OCI-LY1 (cell line): ENCODE data around the gene TTBK1.

Experiments
- H2AFZ ChIP-seq: fragments of 200-600 bp; sonication (generic), shearing (Covaris generic); 2 replicates; pipeline ENCODE4 v1.6.0; 2014; ENCODE audit warnings: antibody characterized with exemption, mild to moderate bottlenecking, low read length
- H3F3A ChIP-seq: fragments of 200-600 bp; sonication (generic), shearing (Covaris generic); 2 replicates; pipeline ENCODE4 v1.6.0; 2014; ENCODE audit warnings: mild to moderate bottlenecking, antibody characterized with exemption, low read length, moderate library complexity; ENCODE audit not compliant: insufficient read depth
- H3K27ac ChIP-seq: fragments of 200-600 bp; sonication (generic); 2 replicates; pipeline ENCODE4 v1.5.1; 2014; ENCODE audit warnings: low read length, mixed run types, mild to moderate bottlenecking, low read depth; ENCODE audit not compliant: poor library complexity, severe bottlenecking
- H3K27me3 ChIP-seq: fragments of 200-600 bp; sonication (generic); 2 replicates; pipeline ENCODE4 v1.6.0; 2014; ENCODE audit warnings: antibody characterized with exemption, mild to moderate bottlenecking, low read length, moderate library complexity; ENCODE audit not compliant: insufficient read depth
- H3K36me3 ChIP-seq: fragments of 200-600 bp; sonication (generic); 2 replicates; pipeline ENCODE4 v1.6.1; 2014; ENCODE audit warnings: mild to moderate bottlenecking, antibody characterized with exemption, low read length, moderate library complexity, mixed read lengths; ENCODE audit not compliant: insufficient read depth
- H3K4me1 ChIP-seq: fragments of 200-600 bp; sonication (generic); 2 replicates; pipeline ENCODE4 v1.5.1; 2014; ENCODE audit warnings: mild to moderate bottlenecking, low read length, moderate library complexity; ENCODE audit not compliant: insufficient read depth, severe bottlenecking
- H3K4me2 ChIP-seq: fragments of 200-600 bp; sonication (generic), shearing (Covaris generic); 2 replicates; pipeline ENCODE4 v1.6.1; 2014; ENCODE audit warnings: low read length
- H3K4me3 ChIP-seq: fragments of 200-600 bp; sonication (generic); 2 replicates; pipeline ENCODE4 v1.5.1; 2014; ENCODE audit warnings: low read length, low read depth, mild to moderate bottlenecking, mixed read lengths; ENCODE audit not compliant: poor library complexity, severe bottlenecking
- H3K79me2 ChIP-seq: fragments of 200-600 bp; shearing (Covaris generic); 2 replicates; pipeline ENCODE4 v1.6.1; 2016; ENCODE audit warnings: mixed run types, low read length, mixed read lengths; ENCODE audit not compliant: insufficient read depth
- H3K9ac ChIP-seq: fragments of 200-600 bp; sonication (generic), shearing (Covaris generic); 2 replicates; pipeline ENCODE4 v1.6.1; 2014; ENCODE audit warnings: mild to moderate bottlenecking, low read length, mixed read lengths
- H3K9me2 ChIP-seq: fragments of 200-600 bp; sonication (generic), shearing (Covaris generic); 2 replicates; pipeline ENCODE4 v1.6.1; 2014; ENCODE audit warnings: low read depth, mild to moderate bottlenecking, low read length, mixed read lengths
- H3K9me3 ChIP-seq: fragments of 200-600 bp; shearing (Covaris generic); 2 replicates; pipeline ENCODE4 v1.6.1; 2014; ENCODE audit warnings: low read length, mixed read lengths
- H4K20me1 ChIP-seq: fragments of 200-600 bp; sonication (generic), shearing (Covaris generic); 2 replicates; pipeline ENCODE4 v1.6.0; 2016; ENCODE audit warnings: mild to moderate bottlenecking, low read length; ENCODE audit not compliant: insufficient read depth
- EZH2 ChIP-seq: fragments of 200-600 bp; sonication (generic), shearing (Covaris generic); IDR thresholded peaks from 2 replicates; pipeline ENCODE4 v1.8.0; 2017; ENCODE audit warnings: borderline replicate concordance, mixed run types, mild to moderate bottlenecking, antibody characterized with exemption, low read length, moderate library complexity, mixed read lengths
- TF ChIP-seq, protein P1 (sequence below): fragments of 200-600 bp; sonication (generic), shearing (Covaris generic); IDR thresholded peaks from 2 replicates; pipeline ENCODE4 v1.5.1; 2017; ENCODE audit warnings: mild to moderate bottlenecking, antibody characterized with exemption, low read length, moderate library complexity, mixed read lengths

Gene TTBK1

GRCh38 chr6:43269273-43270007 is 26.2 kb downstream of the TTBK1 start:
- Histone ChIP-seq H3K9me3 (no peaks in the 10 kb centered on the region), H3K9ac (no peak overlapping the region), H3K9me2 (no peaks in the 10 kb centered on the region), H3K79me2 (no peaks in the 10 kb centered on the region), H3K4me2 (peak overlapping the region; percentile 70), H3K4me3 (peak overlapping the region; percentile 38), H3K27me3 (0 out of 2 replicates have a peak, but pooled peaks cover 6% of the 10 kb centered on the region), H3K4me1 (peaks cover 26% of the 10 kb centered on the region), H2AFZ (no peak overlapping the region), H3K36me3 (no peaks in the 10 kb centered on the region), H4K20me1 (no peaks in the 10 kb centered on the region), H3F3A (no peaks in the 10 kb centered on the region), H3K27ac (no peak overlapping the region)
- TF ChIP-seq, protein P1, sequence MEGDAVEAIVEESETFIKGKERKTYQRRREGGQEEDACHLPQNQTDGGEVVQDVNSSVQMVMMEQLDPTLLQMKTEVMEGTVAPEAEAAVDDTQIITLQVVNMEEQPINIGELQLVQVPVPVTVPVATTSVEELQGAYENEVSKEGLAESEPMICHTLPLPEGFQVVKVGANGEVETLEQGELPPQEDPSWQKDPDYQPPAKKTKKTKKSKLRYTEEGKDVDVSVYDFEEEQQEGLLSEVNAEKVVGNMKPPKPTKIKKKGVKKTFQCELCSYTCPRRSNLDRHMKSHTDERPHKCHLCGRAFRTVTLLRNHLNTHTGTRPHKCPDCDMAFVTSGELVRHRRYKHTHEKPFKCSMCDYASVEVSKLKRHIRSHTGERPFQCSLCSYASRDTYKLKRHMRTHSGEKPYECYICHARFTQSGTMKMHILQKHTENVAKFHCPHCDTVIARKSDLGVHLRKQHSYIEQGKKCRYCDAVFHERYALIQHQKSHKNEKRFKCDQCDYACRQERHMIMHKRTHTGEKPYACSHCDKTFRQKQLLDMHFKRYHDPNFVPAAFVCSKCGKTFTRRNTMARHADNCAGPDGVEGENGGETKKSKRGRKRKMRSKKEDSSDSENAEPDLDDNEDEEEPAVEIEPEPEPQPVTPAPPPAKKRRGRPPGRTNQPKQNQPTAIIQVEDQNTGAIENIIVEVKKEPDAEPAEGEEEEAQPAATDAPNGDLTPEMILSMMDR: no peak
- TF ChIP-seq EZH2: no peak

DNA sequence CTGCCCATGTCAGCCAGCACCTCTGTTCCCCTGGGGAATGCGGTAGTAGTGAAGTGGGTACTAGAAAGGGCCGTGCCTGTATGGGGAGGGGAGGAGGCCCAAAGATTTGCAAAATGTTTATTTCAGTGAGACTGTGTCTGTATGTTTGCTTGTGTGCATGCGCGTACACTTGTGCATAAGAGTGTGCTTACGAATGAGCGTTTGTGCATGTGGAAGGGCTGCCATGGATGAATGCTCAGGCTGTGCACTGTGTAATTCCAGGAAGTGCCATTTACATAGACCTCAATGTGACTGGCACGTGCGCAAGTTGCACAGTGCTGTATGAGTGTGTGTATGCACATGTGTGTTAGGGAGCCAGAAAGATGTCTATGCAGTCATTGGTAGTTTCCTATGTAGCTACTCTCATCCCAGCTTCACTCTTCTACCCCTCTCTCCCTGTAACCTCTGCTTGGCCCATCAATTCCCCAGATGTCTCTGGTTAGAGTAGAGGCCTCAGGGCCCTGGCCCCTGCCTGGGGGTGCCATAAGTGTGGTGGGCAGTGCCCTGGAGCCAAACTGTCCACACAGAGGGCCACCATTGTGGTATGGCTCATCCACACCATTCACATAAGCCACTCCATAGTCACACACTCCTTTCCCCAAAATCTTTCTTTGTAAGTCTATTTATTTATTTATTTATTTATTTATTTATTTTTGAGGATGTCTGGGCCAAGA is 28.0 kb downstream of the TTBK1 start:
- TF ChIP-seq, protein P1: no peak
- TF ChIP-seq EZH2: no peak
- no peaks in the 10 kb centered on the region for H3F3A ChIP-seq
- H3K27me3 ChIP-seq: 0 out of 2 replicates have a peak, but pooled peaks cover 6% of the 10 kb centered on the region
- H4K20me1 ChIP-seq: no peaks in the 10 kb centered on the region
- no peaks in the 10 kb centered on the region for H3K79me2 ChIP-seq
- H3K4me3 ChIP-seq: no peak overlapping the region
- H3K27ac ChIP-seq: no peak overlapping the region
- no peaks in the 10 kb centered on the region for H3K36me3 ChIP-seq
- H3K9me2 ChIP-seq: no peaks in the 10 kb centered on the region
- H3K4me1 ChIP-seq: peaks cover 26% of the 10 kb centered on the region
- H3K9me3 ChIP-seq: no peaks in the 10 kb centered on the region
- no peak overlapping the region for H3K9ac ChIP-seq
- H2AFZ ChIP-seq: no peak overlapping the region
- peak overlapping the region; percentile 2; the same call in 1 of the 2 replicates for H3K4me2 ChIP-seq

DNA sequence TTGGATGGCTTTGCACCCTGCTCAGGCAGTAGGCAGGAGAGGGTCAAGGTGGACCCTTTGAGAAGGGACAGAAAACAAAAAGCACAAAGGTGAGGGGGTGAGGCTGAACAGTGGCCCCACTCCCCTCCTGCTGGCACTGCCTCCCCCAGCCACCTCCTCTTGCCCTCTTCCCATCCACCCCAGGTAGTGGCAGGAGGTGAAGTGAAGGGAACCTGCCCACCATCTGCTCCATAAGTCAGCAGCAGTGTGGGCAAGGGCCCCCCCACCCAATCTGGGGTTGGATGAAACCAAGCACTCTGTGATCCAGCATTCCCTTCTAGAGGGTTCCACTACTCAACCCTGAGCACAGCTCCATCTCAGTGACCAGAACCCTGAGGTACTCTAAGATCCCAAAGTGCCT is 28.7 kb downstream of the TTBK1 start:
- Histone ChIP-seq H3K4me2 (no peak overlapping the region), H3K4me1 (peaks cover 26% of the 10 kb centered on the region), H3K9ac (no peak overlapping the region), H3K4me3 (no peak overlapping the region), H3K9me3 (no peaks in the 10 kb centered on the region), H3K27ac (no peak overlapping the region), H3K36me3 (no peaks in the 10 kb centered on the region), H2AFZ (no peak overlapping the region), H4K20me1 (no peaks in the 10 kb centered on the region), H3K9me2 (no peaks in the 10 kb centered on the region), H3K27me3 (0 out of 2 replicates have a peak, but pooled peaks cover 8% of the 10 kb centered on the region), H3F3A (no peaks in the 10 kb centered on the region), H3K79me2 (no peaks in the 10 kb centered on the region)
- TF ChIP-seq, protein P1: no peak
- no peak for TF ChIP-seq EZH2
